ENCODE measurements around the gene PPP1R8. TPM values are rescaled to one million over a fixed set of nuclear protein-coding genes. Genes with fewer than 3 reads are reported as not detected.

Gene PPP1R8
- 44.0 and 44.3 TPM in 2 replicates for total RNA-seq (ENCODE audit: low replicate concordance)

DNA sequence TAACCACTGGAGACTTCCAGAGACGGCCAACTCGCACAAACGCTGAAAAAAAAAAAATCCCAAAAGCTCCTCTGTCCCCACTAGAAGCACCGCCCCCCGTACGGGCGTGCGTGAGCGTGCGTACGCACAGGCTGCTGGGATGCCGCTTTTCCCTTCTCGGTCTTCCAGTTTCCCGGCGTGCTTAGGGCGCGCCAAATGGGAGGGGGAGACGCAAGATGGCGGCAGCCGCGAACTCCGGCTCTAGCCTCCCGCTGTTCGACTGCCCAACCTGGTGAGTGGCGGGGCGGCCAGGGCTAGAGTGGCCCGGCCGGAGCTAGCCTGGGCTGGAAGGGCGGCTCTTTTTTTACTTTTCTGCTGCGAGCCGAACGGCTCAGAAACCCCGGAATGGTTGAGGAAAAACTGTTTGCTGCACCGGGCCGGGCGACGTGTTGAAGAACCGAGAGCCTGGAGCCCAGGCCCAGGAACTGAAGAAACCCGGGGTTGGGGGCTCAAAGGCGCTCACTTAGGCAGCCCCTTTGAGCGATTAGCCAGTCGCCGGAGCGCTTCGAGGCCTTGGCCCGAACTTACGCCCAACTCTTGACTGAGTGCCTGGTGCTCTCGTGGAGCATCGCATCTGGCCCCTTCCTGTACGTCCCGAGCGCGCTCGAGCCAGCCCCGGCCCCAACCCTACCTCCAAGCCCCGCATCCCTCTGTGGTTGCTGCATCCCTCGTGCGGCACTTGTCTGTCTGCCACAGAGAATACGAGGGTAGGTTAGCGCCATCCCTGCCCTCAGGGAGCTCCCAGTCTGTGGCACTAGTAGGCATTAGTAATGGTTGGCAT, at the start of gene PPP1R8:
Gene PPP1R8, plus strand, starts transcription at position 162 of the 820 bp plus-strand sequence. Its CDS starts 54 bp downstream, at position 216.

DNA sequence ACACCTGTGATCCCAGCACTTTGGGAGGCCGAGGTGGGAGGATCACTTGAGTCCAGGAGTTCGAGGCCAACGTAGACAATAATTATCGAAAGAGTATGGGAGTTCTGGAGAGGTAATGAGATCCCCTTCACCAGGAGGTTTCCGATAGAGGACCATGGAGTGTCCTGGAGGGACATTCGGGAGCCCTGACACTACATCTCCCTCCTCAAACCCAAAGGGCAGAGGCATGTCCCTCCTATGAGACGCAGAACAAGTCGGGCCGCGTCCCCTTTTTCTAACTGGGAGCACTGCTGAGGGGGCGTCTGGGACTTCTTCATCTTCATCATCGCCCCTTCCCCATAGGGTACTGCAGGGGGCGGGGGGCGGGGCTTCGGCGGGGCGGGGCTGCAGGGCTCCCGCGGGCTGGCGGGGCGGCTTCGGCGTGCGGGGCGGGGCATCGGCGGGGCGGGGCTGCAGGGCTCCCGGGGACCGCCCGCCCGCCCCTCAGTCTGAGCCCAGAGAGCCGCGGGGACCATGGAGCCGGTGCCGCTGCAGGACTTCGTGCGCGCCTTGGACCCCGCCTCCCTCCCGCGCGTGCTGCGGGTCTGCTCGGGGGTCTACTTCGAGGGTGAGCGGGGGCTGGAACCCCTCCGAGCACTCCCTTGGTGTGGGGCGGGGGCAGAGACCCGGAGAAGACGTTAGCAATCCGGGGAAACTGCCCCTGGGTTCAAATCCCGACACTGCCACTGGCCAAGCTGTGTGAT, 41.6 kb downstream of the PPP1R8 start, which contains the start of gene THEMIS2:
Gene THEMIS2, plus strand, starts transcription at position 486 of the 743 bp plus-strand sequence. Its CDS starts 28 bp downstream, at position 514.

Other genes with a start within 250 kb of the PPP1R8 start
- gene AHDC1, start 226.6 kb upstream of the PPP1R8 start, total RNA-seq (ENCODE audit: low replicate concordance): 3.9 and 7.3 TPM in 2 replicates
- gene FGR, start 195.6 kb upstream of the PPP1R8 start, total RNA-seq (ENCODE audit: low replicate concordance): not detected in 2 replicates
- gene IFI6, start 158.6 kb upstream of the PPP1R8 start, total RNA-seq (ENCODE audit: low replicate concordance): 70.3 and 90.0 TPM in 2 replicates
- gene FAM76A, start 104.8 kb upstream of the PPP1R8 start, total RNA-seq (ENCODE audit: low replicate concordance): 9.2 and 16.7 TPM in 2 replicates
- gene STX12, start 57.6 kb upstream of the PPP1R8 start, total RNA-seq (ENCODE audit: low replicate concordance): 32.4 and 37.4 TPM in 2 replicates
- 1.2 and 2.0 TPM in 2 replicates for gene THEMIS2, start 41.8 kb downstream of the PPP1R8 start, total RNA-seq (ENCODE audit: low replicate concordance)
- 21.4 and 24.2 TPM in 2 replicates for gene RPA2, start 83.8 kb downstream of the PPP1R8 start, total RNA-seq (ENCODE audit: low replicate concordance)
- gene SMPDL3B, start 104.2 kb downstream of the PPP1R8 start, total RNA-seq (ENCODE audit: low replicate concordance): 0.08 and 0.12 TPM in 2 replicates
- gene XKR8, start 129.2 kb downstream of the PPP1R8 start, total RNA-seq (ENCODE audit: low replicate concordance): 2.1 and 2.6 TPM in 2 replicates